Endothelial cell of hepatic sinusoid (primary cell): ENCODE results near the gene ICA1L.
"Not testable (repeated sequence)": the region's sequence is repeated elsewhere in the genome, so short reads cannot be mapped to it uniquely, and the experiment has no call there.

Source experiments
- in situ Hi-C: cut with HindIII; loops from 2 replicates; pipeline ENCODE4 v1.10.0; 2017; ENCODE audit warnings: low sequenced_read_pairs

The ICA1L gene

GRCh38 chr2:202871300-202872141, at the start of gene ICA1L:
ICA1L (minus strand) TSS chr2:202871766; CDS start chr2:202829009, 42,757 bp downstream.
- in situ Hi-C loops: no loop called here

- in situ Hi-C loops: no loop called here
These were observed 47.3 kb upstream of the ICA1L start for GRCh38 chr2:202918860-202919259.

GRCh38 chr2:202912342-202913201, 41.0 kb upstream of the ICA1L start:
- in situ Hi-C loops: not testable (repeated sequence)

GRCh38 chr2:202911512-202912341, 40.2 kb upstream of the ICA1L start, which contains the start of the genes CARF and WDR12:
CARF (plus strand) TSS chr2:202912275; CDS start chr2:202941903, 29,628 bp downstream.
WDR12 (minus strand) TSS chr2:202911673; CDS start chr2:202911476, 197 bp downstream.
- in situ Hi-C loops: no loop called here

GRCh38 chr2:202911203-202911511, 39.6 kb upstream of the ICA1L start:
- in situ Hi-C loops: no loop called here

GRCh38 chr2:202910698-202911097, 39.1 kb upstream of the ICA1L start:
- in situ Hi-C loops: no loop called here

GRCh38 chr2:202910250-202910649, 38.7 kb upstream of the ICA1L start:
- in situ Hi-C loops: not testable (repeated sequence)

GRCh38 chr2:202909394-202910192, 38.0 kb upstream of the ICA1L start:
- in situ Hi-C loops: no loop called here

- in situ Hi-C loops: no loop called here
These were observed 36.6 kb upstream of the ICA1L start for GRCh38 chr2:202908186-202908585.

- in situ Hi-C loops: not testable (repeated sequence)
These were observed 33.9 kb upstream of the ICA1L start for GRCh38 chr2:202905507-202905906.

- in situ Hi-C loops: no loop called here
These were observed 13.6 kb upstream of the ICA1L start for GRCh38 chr2:202885190-202885589.

- in situ Hi-C loops: no loop called here
These were observed 12.6 kb upstream of the ICA1L start for GRCh38 chr2:202883987-202884675.

- in situ Hi-C loops: no loop called here
These were observed 10.0 kb upstream of the ICA1L start for GRCh38 chr2:202881570-202881969.

- in situ Hi-C loops: no loop called here
These were observed 6.1 kb upstream of the ICA1L start for GRCh38 chr2:202877699-202878098.

- in situ Hi-C loops: no loop called here
These were observed 901 bp downstream of the ICA1L start for GRCh38 chr2:202870431-202871299.

- in situ Hi-C loops: no loop called here
These were observed 9.6 kb downstream of the ICA1L start for GRCh38 chr2:202861987-202862386.

GRCh38 chr2:202858601-202859000, 13.0 kb downstream of the ICA1L start:
- in situ Hi-C loops: no loop called here

GRCh38 chr2:202849343-202849742, 22.2 kb downstream of the ICA1L start:
- in situ Hi-C loops: not testable (repeated sequence)

- in situ Hi-C loops: no loop called here
These were observed 22.8 kb downstream of the ICA1L start for GRCh38 chr2:202848813-202849212.
